HepG2 (cell line): Measurements from ENCODE around the gene MAPK13.

ENCODE experiments used
- DMAP1 ChIP-seq: IDR thresholded peaks from 2 replicates; pipeline ENCODE4 v1.6.1; 2016
- GABPA ChIP-seq, 2 experiments: IDR thresholded peaks; 2 replicates each; pipeline ENCODE4 v1.6.1; 2011 to 2016; ENCODE audit warnings: low read depth in 2 of 2, low read length in 1 of 2, missing biosample characterization in 1 of 2, missing genetic modification characterization in 1 of 2
- NKX3-1 ChIP-seq: sonication (generic); formaldehyde crosslinking; IDR thresholded peaks from 2 replicates; pipeline ENCODE4 v1.5.0; 2020; ENCODE audit warnings: missing genetic modification reagents
- POLR2A ChIP-seq, 2 experiments: IDR thresholded peaks; 2 replicates each; pipeline ENCODE4 v1.6.1; 2011; ENCODE audit warnings: low read depth in 2 of 2, low read length in 2 of 2, mild to moderate bottlenecking in 1 of 2, moderate library complexity in 1 of 2; ENCODE audit not compliant: insufficient read depth in 1 of 2
- SMC3 ChIP-seq: IDR thresholded peaks from 2 replicates; pipeline ENCODE4 v1.6.1; 2011; ENCODE audit warnings: low read length, improper control_type of control experiment
- SP1 ChIP-seq, 2 experiments: fragments of 450-650 bp in 1 of 2; sonication (generic) in 1 of 2; formaldehyde crosslinking in 1 of 2; IDR thresholded peaks; 2 replicates each; pipeline versions ENCODE4 v1.4.0 to v1.6.1; 2016 to 2020; ENCODE audit warnings: missing genetic modification reagents in 1 of 2
- SUZ12 ChIP-seq: fragments of 150-350 bp; IDR thresholded peaks from 2 replicates; pipeline ENCODE4 v1.6.1; 2014; ENCODE audit warnings: low read depth, low read length
- ZNF343 ChIP-seq: sonication (generic); formaldehyde crosslinking; IDR thresholded peaks from 2 replicates; pipeline ENCODE4 v1.4.0; 2020; ENCODE audit warnings: mild to moderate bottlenecking, missing genetic modification reagents
- ZNF816 ChIP-seq: sonication (generic); formaldehyde crosslinking; IDR thresholded peaks from 2 replicates; pipeline ENCODE4 v1.8.0; 2022; ENCODE audit warnings: missing genetic modification reagents, mild to moderate bottlenecking, borderline replicate concordance
- TF ChIP-seq, protein P1 (sequence below): sonication (generic); formaldehyde crosslinking; IDR thresholded peaks from 2 replicates; pipeline ENCODE4 v1.5.0; 2020; ENCODE audit warnings: mild to moderate bottlenecking, missing genetic modification reagents, moderate library complexity
- TF ChIP-seq, protein P2 (sequence below): sonication (generic); formaldehyde crosslinking; IDR thresholded peaks from 2 replicates; pipeline ENCODE4 v1.5.1; 2020; ENCODE audit warnings: mild to moderate bottlenecking, missing genetic modification reagents, borderline replicate concordance
- TF ChIP-seq, protein P3 (sequence below): IDR thresholded peaks from 2 replicates; pipeline ENCODE4 v1.4.0; 2020; ENCODE audit warnings: mild to moderate bottlenecking, missing genetic modification reagents
- TF ChIP-seq, protein P4 (sequence below): sonication (generic); formaldehyde crosslinking; IDR thresholded peaks from 2 replicates; pipeline ENCODE4 v1.5.0; 2020; ENCODE audit warnings: mild to moderate bottlenecking, missing genetic modification reagents

DNA sequence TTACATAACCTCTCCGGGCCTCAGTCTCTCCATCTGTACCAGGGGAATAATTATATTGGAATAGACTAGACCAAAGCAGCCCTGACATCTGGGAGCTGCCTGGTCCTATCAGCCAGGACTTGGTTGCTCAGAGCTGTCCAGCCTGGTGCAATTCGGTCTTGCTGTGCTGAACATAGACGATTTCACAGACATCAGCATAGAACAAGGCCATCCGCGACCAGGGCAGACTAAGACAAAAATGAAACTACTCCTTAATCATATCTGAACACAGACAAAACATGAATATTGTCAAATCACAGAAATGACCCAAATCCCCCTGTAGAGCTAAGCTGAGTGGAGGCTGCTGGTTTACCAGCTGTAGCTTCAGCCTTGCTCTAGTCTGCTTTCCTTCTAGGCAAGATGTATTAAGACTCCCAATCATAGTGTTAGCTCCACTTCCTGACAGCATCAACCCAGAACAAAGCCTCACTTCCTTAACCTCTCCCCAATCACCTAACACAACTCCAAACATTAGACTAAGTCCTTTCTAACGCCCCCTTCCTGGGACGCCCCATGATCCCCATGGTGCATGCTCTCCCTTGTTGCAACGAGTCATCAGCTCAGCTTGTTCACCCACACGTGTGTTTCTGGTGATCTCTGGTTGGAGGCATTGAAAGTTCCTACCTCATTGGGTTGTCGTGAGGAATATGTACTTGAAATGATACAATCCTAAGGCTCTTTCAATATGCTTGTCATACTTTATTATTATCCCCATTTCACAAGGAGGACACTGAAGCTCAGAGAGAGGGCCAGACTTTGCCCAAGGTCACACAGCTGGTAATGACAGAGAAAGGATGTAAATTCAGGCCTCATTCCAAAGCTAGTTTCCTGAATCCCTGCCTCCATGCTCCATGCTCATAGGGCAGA lies 3.5 kb upstream of the MAPK13 start:
- TF ChIP-seq, protein P1, sequence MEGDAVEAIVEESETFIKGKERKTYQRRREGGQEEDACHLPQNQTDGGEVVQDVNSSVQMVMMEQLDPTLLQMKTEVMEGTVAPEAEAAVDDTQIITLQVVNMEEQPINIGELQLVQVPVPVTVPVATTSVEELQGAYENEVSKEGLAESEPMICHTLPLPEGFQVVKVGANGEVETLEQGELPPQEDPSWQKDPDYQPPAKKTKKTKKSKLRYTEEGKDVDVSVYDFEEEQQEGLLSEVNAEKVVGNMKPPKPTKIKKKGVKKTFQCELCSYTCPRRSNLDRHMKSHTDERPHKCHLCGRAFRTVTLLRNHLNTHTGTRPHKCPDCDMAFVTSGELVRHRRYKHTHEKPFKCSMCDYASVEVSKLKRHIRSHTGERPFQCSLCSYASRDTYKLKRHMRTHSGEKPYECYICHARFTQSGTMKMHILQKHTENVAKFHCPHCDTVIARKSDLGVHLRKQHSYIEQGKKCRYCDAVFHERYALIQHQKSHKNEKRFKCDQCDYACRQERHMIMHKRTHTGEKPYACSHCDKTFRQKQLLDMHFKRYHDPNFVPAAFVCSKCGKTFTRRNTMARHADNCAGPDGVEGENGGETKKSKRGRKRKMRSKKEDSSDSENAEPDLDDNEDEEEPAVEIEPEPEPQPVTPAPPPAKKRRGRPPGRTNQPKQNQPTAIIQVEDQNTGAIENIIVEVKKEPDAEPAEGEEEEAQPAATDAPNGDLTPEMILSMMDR (CRISPR knock-in tag): no peak
- no peak for TF ChIP-seq DMAP1 (CRISPR knock-in tag)
- TF ChIP-seq GABPA (IDR thresholded peaks at IDR 0.05; ENCODE audit: low read depth, low read length): no peak
- TF ChIP-seq GABPA (CRISPR knock-in tag; IDR thresholded peaks at IDR 0.05; ENCODE audit: low read depth): no peak
- TF ChIP-seq SMC3: no peak
- no peak for TF ChIP-seq POLR2A (IDR thresholded peaks at IDR 0.05; ENCODE audit: insufficient read depth in 1 of 2, low read depth in 2 of 2, low read length in 2 of 2)
- no peak for TF ChIP-seq ZNF816 (CRISPR knock-in tag)
- no peak for TF ChIP-seq SUZ12
- TF ChIP-seq, protein P2, sequence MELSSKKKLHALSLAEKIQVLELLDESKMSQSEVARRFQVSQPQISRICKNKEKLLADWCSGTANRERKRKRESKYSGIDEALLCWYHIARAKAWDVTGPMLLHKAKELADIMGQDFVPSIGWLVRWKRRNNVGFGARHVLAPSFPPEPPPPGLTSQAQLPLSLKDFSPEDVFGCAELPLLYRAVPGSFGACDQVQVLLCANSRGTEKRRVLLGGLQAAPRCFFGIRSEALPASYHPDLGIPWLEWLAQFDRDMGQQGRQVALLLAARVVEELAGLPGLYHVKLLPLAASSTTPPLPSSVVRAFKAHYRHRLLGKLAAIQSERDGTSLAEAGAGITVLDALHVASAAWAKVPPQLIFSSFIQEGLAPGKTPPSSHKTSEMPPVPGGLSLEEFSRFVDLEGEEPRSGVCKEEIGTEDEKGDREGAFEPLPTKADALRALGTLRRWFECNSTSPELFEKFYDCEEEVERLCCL (CRISPR knock-in tag): no peak
- TF ChIP-seq NKX3-1: no peak
- no peak for TF ChIP-seq ZNF343 (CRISPR knock-in tag)
- TF ChIP-seq, protein P3, sequence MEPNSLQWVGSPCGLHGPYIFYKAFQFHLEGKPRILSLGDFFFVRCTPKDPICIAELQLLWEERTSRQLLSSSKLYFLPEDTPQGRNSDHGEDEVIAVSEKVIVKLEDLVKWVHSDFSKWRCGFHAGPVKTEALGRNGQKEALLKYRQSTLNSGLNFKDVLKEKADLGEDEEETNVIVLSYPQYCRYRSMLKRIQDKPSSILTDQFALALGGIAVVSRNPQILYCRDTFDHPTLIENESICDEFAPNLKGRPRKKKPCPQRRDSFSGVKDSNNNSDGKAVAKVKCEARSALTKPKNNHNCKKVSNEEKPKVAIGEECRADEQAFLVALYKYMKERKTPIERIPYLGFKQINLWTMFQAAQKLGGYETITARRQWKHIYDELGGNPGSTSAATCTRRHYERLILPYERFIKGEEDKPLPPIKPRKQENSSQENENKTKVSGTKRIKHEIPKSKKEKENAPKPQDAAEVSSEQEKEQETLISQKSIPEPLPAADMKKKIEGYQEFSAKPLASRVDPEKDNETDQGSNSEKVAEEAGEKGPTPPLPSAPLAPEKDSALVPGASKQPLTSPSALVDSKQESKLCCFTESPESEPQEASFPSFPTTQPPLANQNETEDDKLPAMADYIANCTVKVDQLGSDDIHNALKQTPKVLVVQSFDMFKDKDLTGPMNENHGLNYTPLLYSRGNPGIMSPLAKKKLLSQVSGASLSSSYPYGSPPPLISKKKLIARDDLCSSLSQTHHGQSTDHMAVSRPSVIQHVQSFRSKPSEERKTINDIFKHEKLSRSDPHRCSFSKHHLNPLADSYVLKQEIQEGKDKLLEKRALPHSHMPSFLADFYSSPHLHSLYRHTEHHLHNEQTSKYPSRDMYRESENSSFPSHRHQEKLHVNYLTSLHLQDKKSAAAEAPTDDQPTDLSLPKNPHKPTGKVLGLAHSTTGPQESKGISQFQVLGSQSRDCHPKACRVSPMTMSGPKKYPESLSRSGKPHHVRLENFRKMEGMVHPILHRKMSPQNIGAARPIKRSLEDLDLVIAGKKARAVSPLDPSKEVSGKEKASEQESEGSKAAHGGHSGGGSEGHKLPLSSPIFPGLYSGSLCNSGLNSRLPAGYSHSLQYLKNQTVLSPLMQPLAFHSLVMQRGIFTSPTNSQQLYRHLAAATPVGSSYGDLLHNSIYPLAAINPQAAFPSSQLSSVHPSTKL (CRISPR knock-in tag): no peak
- TF ChIP-seq, protein P4, sequence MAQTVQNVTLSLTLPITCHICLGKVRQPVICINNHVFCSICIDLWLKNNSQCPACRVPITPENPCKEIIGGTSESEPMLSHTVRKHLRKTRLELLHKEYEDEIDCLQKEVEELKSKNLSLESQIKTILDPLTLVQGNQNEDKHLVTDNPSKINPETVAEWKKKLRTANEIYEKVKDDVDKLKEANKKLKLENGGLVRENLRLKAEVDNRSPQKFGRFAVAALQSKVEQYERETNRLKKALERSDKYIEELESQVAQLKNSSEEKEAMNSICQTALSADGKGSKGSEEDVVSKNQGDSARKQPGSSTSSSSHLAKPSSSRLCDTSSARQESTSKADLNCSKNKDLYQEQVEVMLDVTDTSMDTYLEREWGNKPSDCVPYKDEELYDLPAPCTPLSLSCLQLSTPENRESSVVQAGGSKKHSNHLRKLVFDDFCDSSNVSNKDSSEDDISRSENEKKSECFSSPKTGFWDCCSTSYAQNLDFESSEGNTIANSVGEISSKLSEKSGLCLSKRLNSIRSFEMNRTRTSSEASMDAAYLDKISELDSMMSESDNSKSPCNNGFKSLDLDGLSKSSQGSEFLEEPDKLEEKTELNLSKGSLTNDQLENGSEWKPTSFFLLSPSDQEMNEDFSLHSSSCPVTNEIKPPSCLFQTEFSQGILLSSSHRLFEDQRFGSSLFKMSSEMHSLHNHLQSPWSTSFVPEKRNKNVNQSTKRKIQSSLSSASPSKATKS (CRISPR knock-in tag): no peak
- TF ChIP-seq SP1 (IDR thresholded peaks at IDR 0.05): no peak
- TF ChIP-seq SP1 (CRISPR knock-in tag; IDR thresholded peaks at IDR 0.05): no peak
